HepG2 (cell line): ENCODE measurements around the gene CPXM1. TPM values are rescaled to one million over a fixed set of nuclear protein-coding genes. Genes with fewer than 3 reads are reported as not detected.

Experiments
- AGO2 ChIP-seq: fragments of 200-400 bp; formaldehyde crosslinking; optimal IDR thresholded peaks from 2 replicates; pipeline ENCODE3; 2017; ENCODE audit warnings: mild to moderate bottlenecking, low read depth, low read length, moderate library complexity
- EHMT2 ChIP-seq: fragments of 200-600 bp; sonication (generic); IDR thresholded peaks from 2 replicates; pipeline ENCODE4 v1.7.0; 2017; ENCODE audit warnings: antibody characterized with exemption, low read depth, low read length, borderline replicate concordance
- HNF4G ChIP-seq, 2 experiments: sonication (generic) in 1 of 2; formaldehyde crosslinking in 1 of 2; IDR thresholded peaks; 2 replicates each; pipeline versions ENCODE4 v1.4.0 to v1.6.1; 2011 to 2020; ENCODE audit warnings: borderline replicate concordance in 2 of 2, low read depth in 2 of 2, mild to moderate bottlenecking in 2 of 2, low read length in 1 of 2, missing genetic modification reagents in 1 of 2, moderate library complexity in 1 of 2
- HNRNPK ChIP-seq: fragments of 200-400 bp; formaldehyde crosslinking; IDR thresholded peaks from 2 replicates; pipeline ENCODE4 v1.6.1; 2018; ENCODE audit warnings: low read length, low read depth, moderate library complexity, mild to moderate bottlenecking; ENCODE audit not compliant: poor library complexity, severe bottlenecking
- HOXA3 ChIP-seq: sonication (generic); formaldehyde crosslinking; IDR thresholded peaks from 2 replicates; pipeline ENCODE4 v1.5.0; 2020; ENCODE audit warnings: missing genetic modification reagents
- KMT2B ChIP-seq: IDR thresholded peaks from 2 replicates; pipeline ENCODE4 v1.6.1; 2016; ENCODE audit warnings: missing genetic modification reagents, missing compliant biosample characterization
- MBNL3 ChIP-seq: fragments of 250-450 bp; sonication (Bioruptor Pico); conservative IDR thresholded peaks from 2 replicates; pipeline ENCODE4 v1.8.0; 2022; ENCODE audit warnings: mild to moderate bottlenecking, inconsistent platforms
- MED1 ChIP-seq: sonication (generic); formaldehyde crosslinking; IDR thresholded peaks from 2 replicates; pipeline ENCODE4 v1.4.0; 2020; ENCODE audit warnings: missing genetic modification reagents
- MTA1 ChIP-seq: sonication (generic); formaldehyde crosslinking; IDR thresholded peaks from 2 replicates; pipeline ENCODE4 v1.4.0; 2020; ENCODE audit warnings: missing genetic modification reagents, mild to moderate bottlenecking, borderline replicate concordance
- PITX1 ChIP-seq: sonication (generic); formaldehyde crosslinking; IDR thresholded peaks from 2 replicates; pipeline ENCODE4 v1.5.1; 2020; ENCODE audit warnings: mild to moderate bottlenecking, missing genetic modification reagents
- RNF2 ChIP-seq: fragments of 450-650 bp; conservative IDR thresholded peaks from 2 replicates; pipeline ENCODE4 v1.6.1; 2016; ENCODE audit warnings: low read depth
- STAG1 ChIP-seq: sonication (generic); formaldehyde crosslinking; IDR thresholded peaks from 2 replicates; pipeline ENCODE4 v1.4.0; 2020; ENCODE audit warnings: missing genetic modification reagents
- TRIM24 ChIP-seq: sonication (generic); formaldehyde crosslinking; IDR thresholded peaks from 2 replicates; pipeline ENCODE4 v1.8.0; 2022; ENCODE audit warnings: mild to moderate bottlenecking, missing genetic modification reagents
- YEATS2 ChIP-seq: sonication (generic); formaldehyde crosslinking; IDR thresholded peaks from 2 replicates; pipeline ENCODE4 v1.4.0; 2020; ENCODE audit warnings: missing genetic modification reagents, borderline replicate concordance
- ZBTB3 ChIP-seq: sonication (generic); formaldehyde crosslinking; IDR thresholded peaks from 2 replicates; pipeline ENCODE4 v1.4.0; 2020; ENCODE audit warnings: low read depth, mild to moderate bottlenecking, moderate library complexity, missing genetic modification reagents, borderline replicate concordance
- ZBTB38 ChIP-seq: sonication (generic); formaldehyde crosslinking; IDR thresholded peaks from 2 replicates; pipeline ENCODE4 v1.5.1; 2020; ENCODE audit warnings: mild to moderate bottlenecking, missing genetic modification reagents
- ZFP90 ChIP-seq: sonication (generic); formaldehyde crosslinking; IDR thresholded peaks from 2 replicates; pipeline ENCODE4 v1.8.0; 2022; ENCODE audit warnings: missing genetic modification reagents, mild to moderate bottlenecking, inconsistent platforms, borderline replicate concordance
- ZFX ChIP-seq: sonication (generic); formaldehyde crosslinking; IDR thresholded peaks from 2 replicates; pipeline ENCODE4 v1.4.0; 2020; ENCODE audit warnings: mild to moderate bottlenecking, low read depth, missing genetic modification reagents, moderate library complexity
- ZNF12 ChIP-seq: sonication (generic); formaldehyde crosslinking; IDR thresholded peaks from 2 replicates; pipeline ENCODE4 v1.5.0; 2020; ENCODE audit warnings: missing genetic modification reagents
- ZNF225 ChIP-seq: sonication (generic); formaldehyde crosslinking; IDR thresholded peaks from 2 replicates; pipeline ENCODE4 v1.4.0; 2020; ENCODE audit warnings: mild to moderate bottlenecking, missing genetic modification reagents
- ZNF274 ChIP-seq: sonication (generic); formaldehyde crosslinking; IDR thresholded peaks from 2 replicates; pipeline ENCODE4 v1.5.1; 2020; ENCODE audit warnings: mild to moderate bottlenecking, missing genetic modification reagents
- ZNF329 ChIP-seq: sonication (generic); formaldehyde crosslinking; IDR thresholded peaks from 2 replicates; pipeline ENCODE4 v1.9.0; 2021; ENCODE audit warnings: low read depth, mild to moderate bottlenecking, missing genetic modification reagents
- ZNF343 ChIP-seq: sonication (generic); formaldehyde crosslinking; IDR thresholded peaks from 2 replicates; pipeline ENCODE4 v1.4.0; 2020; ENCODE audit warnings: mild to moderate bottlenecking, missing genetic modification reagents
- ZNF556 ChIP-seq: sonication (generic); formaldehyde crosslinking; IDR thresholded peaks from 2 replicates; pipeline ENCODE4 v1.4.0; 2020; ENCODE audit warnings: mild to moderate bottlenecking, missing genetic modification reagents, borderline replicate concordance
- ZNF567 ChIP-seq: sonication (generic); formaldehyde crosslinking; IDR thresholded peaks from 2 replicates; pipeline ENCODE4 v1.8.1; 2023; ENCODE audit warnings: mild to moderate bottlenecking, missing genetic modification reagents, borderline replicate concordance
- ZNF780A ChIP-seq: sonication (generic); formaldehyde crosslinking; IDR thresholded peaks from 2 replicates; pipeline ENCODE4 v1.8.0; 2022; ENCODE audit warnings: mild to moderate bottlenecking, missing genetic modification reagents, moderate library complexity
- polyA plus RNA-seq, 8 experiments: library from polyadenylated mRNA; depleted of rRNA in 3 of 8; stranded (reverse) in 7 of 8; unstranded in 1 of 8; fragments of >200 nt; fragmentation: Illumina TruSeq in 4 of 8; extraction: Trizol in 4 of 8; gene quantifications; 2 replicates each; pipeline versions ENCODE4 v1.2.1 to v1.2.3, GENCODE V29; 2011 to 2016; ENCODE audit warnings: low read depth in 4 of 8, missing spikeins in 1 of 8, mixed read lengths in 1 of 8; ENCODE audit not compliant: insufficient read depth in 1 of 8
- total RNA-seq, 5 experiments: library from RNA; depleted of rRNA; stranded (reverse); fragments of >200 nt; fragmentation: Illumina TruSeq; extraction: Trizol; gene quantifications; 2 replicates each; pipeline ENCODE4 v1.2.3, GENCODE V29; 2016; ENCODE audit warnings: low read depth in 1 of 5
- TF ChIP-seq, protein P1 (sequence below): sonication (generic); formaldehyde crosslinking; IDR thresholded peaks from 2 replicates; pipeline ENCODE4 v1.4.0; 2020; ENCODE audit warnings: missing genetic modification reagents

The CPXM1 gene
- total and polyA plus RNA-seq, 2 of the 13 experiments (the other 11 are each of a cell fraction or from before 2014, with no cell fraction given): 0.07 TPM; not detected in 1

GRCh38 chr20:2835331-2835796, 34.9 kb upstream of the CPXM1 start (continued):
- TF ChIP-seq ZNF329 (CRISPR knock-in tag): no peak
- TF ChIP-seq HNRNPK: no peak
- no peak for TF ChIP-seq MBNL3 (CRISPR knock-in tag)
- peak; percentile 38; the same call in 1 of the 2 replicates for TF ChIP-seq HNF4G (IDR thresholded peaks at IDR 0.05; ENCODE audit: borderline replicate concordance, low read depth, low read length)
- TF ChIP-seq HNF4G (CRISPR knock-in tag; IDR thresholded peaks at IDR 0.05; ENCODE audit: borderline replicate concordance, low read depth): no peak
- TF ChIP-seq MED1 (CRISPR knock-in tag): no peak
- no peak for TF ChIP-seq ZNF556 (CRISPR knock-in tag)
- peak; percentile 64 for TF ChIP-seq AGO2
- no peak for TF ChIP-seq STAG1 (CRISPR knock-in tag)
- no peak for TF ChIP-seq ZNF780A
- peak; percentile 37; the same call in 1 of the 2 replicates for TF ChIP-seq ZFX (CRISPR knock-in tag)
- TF ChIP-seq ZFP90: no peak
- no peak for TF ChIP-seq ZNF12 (CRISPR knock-in tag)
- TF ChIP-seq TRIM24 (CRISPR knock-in tag): no peak
- peak; percentile 20; the same call in 1 of the 2 replicates for TF ChIP-seq HOXA3 (CRISPR knock-in tag)
- TF ChIP-seq ZNF225 (CRISPR knock-in tag): no peak
- TF ChIP-seq ZNF274 (CRISPR knock-in tag): no peak
- TF ChIP-seq ZNF567: no peak
- TF ChIP-seq ZBTB3 (CRISPR knock-in tag): no peak
- TF ChIP-seq PITX1 (CRISPR knock-in tag): peak; percentile 26; the same call in 1 of the 2 replicates
- TF ChIP-seq EHMT2: no peak
- peak; percentile 70; the same call in 1 of the 2 replicates for TF ChIP-seq MTA1
- TF ChIP-seq YEATS2 (CRISPR knock-in tag): no peak
- TF ChIP-seq, protein P1, sequence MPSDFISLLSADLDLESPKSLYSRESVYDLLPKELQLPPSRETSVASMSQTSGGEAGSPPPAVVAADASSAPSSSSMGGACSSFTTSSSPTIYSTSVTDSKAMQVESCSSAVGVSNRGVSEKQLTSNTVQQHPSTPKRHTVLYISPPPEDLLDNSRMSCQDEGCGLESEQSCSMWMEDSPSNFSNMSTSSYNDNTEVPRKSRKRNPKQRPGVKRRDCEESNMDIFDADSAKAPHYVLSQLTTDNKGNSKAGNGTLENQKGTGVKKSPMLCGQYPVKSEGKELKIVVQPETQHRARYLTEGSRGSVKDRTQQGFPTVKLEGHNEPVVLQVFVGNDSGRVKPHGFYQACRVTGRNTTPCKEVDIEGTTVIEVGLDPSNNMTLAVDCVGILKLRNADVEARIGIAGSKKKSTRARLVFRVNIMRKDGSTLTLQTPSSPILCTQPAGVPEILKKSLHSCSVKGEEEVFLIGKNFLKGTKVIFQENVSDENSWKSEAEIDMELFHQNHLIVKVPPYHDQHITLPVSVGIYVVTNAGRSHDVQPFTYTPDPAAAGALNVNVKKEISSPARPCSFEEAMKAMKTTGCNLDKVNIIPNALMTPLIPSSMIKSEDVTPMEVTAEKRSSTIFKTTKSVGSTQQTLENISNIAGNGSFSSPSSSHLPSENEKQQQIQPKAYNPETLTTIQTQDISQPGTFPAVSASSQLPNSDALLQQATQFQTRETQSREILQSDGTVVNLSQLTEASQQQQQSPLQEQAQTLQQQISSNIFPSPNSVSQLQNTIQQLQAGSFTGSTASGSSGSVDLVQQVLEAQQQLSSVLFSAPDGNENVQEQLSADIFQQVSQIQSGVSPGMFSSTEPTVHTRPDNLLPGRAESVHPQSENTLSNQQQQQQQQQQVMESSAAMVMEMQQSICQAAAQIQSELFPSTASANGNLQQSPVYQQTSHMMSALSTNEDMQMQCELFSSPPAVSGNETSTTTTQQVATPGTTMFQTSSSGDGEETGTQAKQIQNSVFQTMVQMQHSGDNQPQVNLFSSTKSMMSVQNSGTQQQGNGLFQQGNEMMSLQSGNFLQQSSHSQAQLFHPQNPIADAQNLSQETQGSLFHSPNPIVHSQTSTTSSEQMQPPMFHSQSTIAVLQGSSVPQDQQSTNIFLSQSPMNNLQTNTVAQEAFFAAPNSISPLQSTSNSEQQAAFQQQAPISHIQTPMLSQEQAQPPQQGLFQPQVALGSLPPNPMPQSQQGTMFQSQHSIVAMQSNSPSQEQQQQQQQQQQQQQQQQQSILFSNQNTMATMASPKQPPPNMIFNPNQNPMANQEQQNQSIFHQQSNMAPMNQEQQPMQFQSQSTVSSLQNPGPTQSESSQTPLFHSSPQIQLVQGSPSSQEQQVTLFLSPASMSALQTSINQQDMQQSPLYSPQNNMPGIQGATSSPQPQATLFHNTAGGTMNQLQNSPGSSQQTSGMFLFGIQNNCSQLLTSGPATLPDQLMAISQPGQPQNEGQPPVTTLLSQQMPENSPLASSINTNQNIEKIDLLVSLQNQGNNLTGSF (CRISPR knock-in tag): no peak
- TF ChIP-seq KMT2B (CRISPR knock-in tag): no peak
- TF ChIP-seq ZNF343 (CRISPR knock-in tag): 0 out of 2 replicates have a peak, but pooled peaks have one; percentile 41
- 0 out of 2 replicates have a peak, but pooled peaks have one; percentile 39 for TF ChIP-seq ZBTB38 (CRISPR knock-in tag)
- no peak for TF ChIP-seq RNF2
